BLaER1 (cell line): Measurements from ENCODE around the gene G2E3.
A peak's percentile ranks its signal among the peaks of the same experiment; 100 is the strongest.
"Not testable (repeated sequence)": the region's sequence is repeated elsewhere in the genome, so short reads cannot be mapped to it uniquely, and the experiment has no call there.

ENCODE experiments used
- H3K27ac ChIP-seq: shearing (Covaris generic); formaldehyde crosslinking; 2 replicates; pipeline ENCODE4 v1.8.1; 2022
- H3K27me3 ChIP-seq: shearing (Covaris generic); formaldehyde crosslinking; 2 replicates; pipeline ENCODE4 v1.8.1; 2022
- H3K36me3 ChIP-seq: shearing (Covaris generic); formaldehyde crosslinking; 2 replicates; pipeline ENCODE4 v1.8.1; 2022
- H3K4me1 ChIP-seq: shearing (Covaris generic); formaldehyde crosslinking; 2 replicates; pipeline ENCODE4 v1.8.1; 2022
- H3K4me2 ChIP-seq: shearing (Covaris generic); formaldehyde crosslinking; 2 replicates; pipeline ENCODE4 v1.8.1; 2022
- H3K4me3 ChIP-seq: shearing (Covaris generic); formaldehyde crosslinking; 2 replicates; pipeline ENCODE4 v1.8.1; 2022
- H3K9ac ChIP-seq: shearing (Covaris generic); formaldehyde crosslinking; 2 replicates; pipeline ENCODE4 v1.8.1; 2022
- H3K9me3 ChIP-seq: shearing (Covaris generic); formaldehyde crosslinking; 2 replicates; pipeline ENCODE4 v1.8.1; 2022
- H4K20me1 ChIP-seq: shearing (Covaris generic); formaldehyde crosslinking; 2 replicates; pipeline ENCODE4 v1.8.1; 2022
- Cebpa-rat ChIP-seq: shearing (Covaris generic); IDR thresholded peaks from 2 replicates; pipeline ENCODE4 v1.8.1; 2022

Gene G2E3

DNA sequence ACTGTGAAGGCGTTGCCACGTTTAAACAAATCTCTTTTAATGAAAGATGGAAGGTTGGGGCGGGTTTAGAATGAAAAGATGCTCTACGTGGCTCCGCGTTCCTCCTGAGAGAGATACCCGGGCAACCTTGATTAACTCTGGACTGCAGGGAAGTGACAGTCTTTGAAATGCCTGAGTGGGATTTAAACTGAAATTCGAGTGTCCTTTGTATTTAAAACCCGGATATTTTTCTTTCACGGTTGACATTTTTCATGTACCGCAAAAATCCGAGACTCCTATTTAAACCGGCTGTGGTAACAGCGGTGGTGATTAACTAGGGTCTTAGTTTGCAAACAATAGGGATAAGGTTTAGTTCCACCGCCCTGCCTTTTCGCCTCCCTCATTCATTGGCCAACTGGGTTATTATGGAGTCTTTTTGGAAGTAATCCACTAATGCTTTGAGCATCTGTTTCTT is 707 bp downstream of the G2E3 start:
- Histone ChIP-seq H3K27ac (peak overlapping the region; percentile 95), H3K36me3 (peaks cover 32% of the 10 kb centered on the region), H3K4me3 (peak overlapping the region; percentile 98), H3K9ac (peak overlapping the region; percentile 96), H3K4me1 (peaks cover 22% of the 10 kb centered on the region), H4K20me1 (peaks cover 48% of the 10 kb centered on the region), H3K4me2 (peak overlapping the region; percentile 93), H3K27me3 (no peaks in the 10 kb centered on the region), H3K9me3 (peaks cover 25% of the 10 kb centered on the region)
- TF ChIP-seq Cebpa-rat: no peak

- no peak for TF ChIP-seq Cebpa-rat
- Histone ChIP-seq H3K36me3 (peaks cover 33% of the 10 kb centered on the region), H3K9ac (peak overlapping the region; percentile 96), H3K4me3 (peak overlapping the region; percentile 98), H4K20me1 (peaks cover 54% of the 10 kb centered on the region), H3K4me1 (peaks cover 22% of the 10 kb centered on the region), H3K27ac (no peak overlapping the region), H3K4me2 (peak overlapping the region; percentile 93), H3K27me3 (no peaks in the 10 kb centered on the region), H3K9me3 (peaks cover 29% of the 10 kb centered on the region)
These were observed 1.6 kb downstream of the G2E3 start for GRCh38 chr14:30560581-30560980.

DNA sequence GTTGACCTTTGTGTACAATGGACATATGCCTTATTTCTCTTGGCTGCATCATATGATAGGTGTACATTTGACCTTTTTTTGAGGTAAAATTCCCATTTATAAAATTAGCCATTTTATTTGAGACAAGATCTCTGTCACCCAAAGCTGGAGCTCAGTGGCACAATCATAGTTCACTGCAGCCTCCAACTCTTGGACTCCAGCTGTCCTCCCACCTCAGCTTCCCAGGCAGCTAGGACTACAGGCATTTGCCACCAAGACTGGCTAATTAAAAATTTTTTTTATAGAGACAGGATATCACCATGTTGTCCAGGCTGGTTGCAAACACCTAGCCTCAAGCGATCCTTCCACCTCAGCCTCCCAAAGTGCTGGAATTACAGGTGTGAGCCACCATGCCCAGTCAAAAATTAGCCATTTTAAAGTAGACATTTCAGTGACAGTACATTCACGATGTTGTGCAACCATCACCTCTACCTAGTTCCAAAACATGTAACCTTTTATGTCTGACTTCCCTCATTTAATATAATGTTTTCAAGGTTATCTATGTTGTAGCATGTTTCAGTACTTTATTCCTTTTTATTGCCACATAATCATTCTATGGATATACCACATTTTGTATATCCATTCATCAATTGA is 5.4 kb downstream of the G2E3 start:
- no peak overlapping the region for H3K4me2 ChIP-seq

DNA sequence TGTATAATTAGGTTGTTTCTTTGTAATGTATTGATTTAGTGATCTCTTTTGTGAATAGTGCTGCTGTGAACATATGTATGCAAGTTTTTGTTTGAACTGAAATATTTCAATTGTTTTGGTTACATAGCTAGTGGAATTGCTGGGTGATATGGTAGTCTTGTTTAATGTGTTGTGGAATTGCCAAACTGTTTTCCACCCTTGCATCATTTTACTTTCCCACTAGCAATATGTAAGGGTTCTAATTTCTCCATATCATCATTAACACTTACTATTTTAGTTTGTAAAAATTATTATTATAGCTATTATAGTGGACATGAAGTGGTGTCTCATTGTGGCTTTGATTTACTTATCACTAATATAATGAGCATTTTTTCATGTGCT is 5.9 kb downstream of the G2E3 start:
- no peak overlapping the region for H3K4me3 ChIP-seq
- no peak overlapping the region for H3K27ac ChIP-seq
- TF ChIP-seq Cebpa-rat: no peak
- no peak overlapping the region for H3K9ac ChIP-seq
- no peak overlapping the region for H3K4me2 ChIP-seq
- H3K36me3 ChIP-seq: peaks cover 48% of the 10 kb centered on the region
- peaks cover 52% of the 10 kb centered on the region for H3K9me3 ChIP-seq
- peaks cover 84% of the 10 kb centered on the region for H4K20me1 ChIP-seq
- no peaks in the 10 kb centered on the region for H3K27me3 ChIP-seq
- peaks cover 17% of the 10 kb centered on the region for H3K4me1 ChIP-seq

More for the DNA sequence above, 5.4 kb downstream of the G2E3 start:
- TF ChIP-seq Cebpa-rat: no peak
- Histone ChIP-seq H3K36me3 (peaks cover 43% of the 10 kb centered on the region), H3K27ac (no peak overlapping the region), H4K20me1 (peaks cover 84% of the 10 kb centered on the region), H3K4me3 (no peak overlapping the region), H3K9ac (no peak overlapping the region), H3K9me3 (peaks cover 52% of the 10 kb centered on the region), H3K27me3 (no peaks in the 10 kb centered on the region), H3K4me1 (peaks cover 17% of the 10 kb centered on the region)

GRCh38 chr14:30569216-30569902 is 10.4 kb downstream of the G2E3 start:
- no peaks in the 10 kb centered on the region for H3K4me1 ChIP-seq

GRCh38 chr14:30569903-30570226 is 10.9 kb downstream of the G2E3 start:
- TF ChIP-seq Cebpa-rat: no peak
- Histone ChIP-seq H3K27ac (no peak overlapping the region), H4K20me1 (peaks cover 91% of the 10 kb centered on the region), H3K4me2 (no peak overlapping the region), H3K27me3 (no peaks in the 10 kb centered on the region), H3K9me3 (peaks cover 48% of the 10 kb centered on the region), H3K9ac (no peak overlapping the region), H3K4me1 (no peaks in the 10 kb centered on the region), H3K4me3 (no peak overlapping the region), H3K36me3 (peaks cover 45% of the 10 kb centered on the region)

More at GRCh38 chr14:30569216-30569902, 10.4 kb downstream of the G2E3 start:
- Histone ChIP-seq H4K20me1 (peaks cover 91% of the 10 kb centered on the region), H3K4me3 (no peak overlapping the region), H3K27me3 (no peaks in the 10 kb centered on the region), H3K9me3 (peaks cover 48% of the 10 kb centered on the region), H3K27ac (no peak overlapping the region), H3K36me3 (peaks cover 42% of the 10 kb centered on the region), H3K9ac (no peak overlapping the region), H3K4me2 (no peak overlapping the region)
- no peak for TF ChIP-seq Cebpa-rat

DNA sequence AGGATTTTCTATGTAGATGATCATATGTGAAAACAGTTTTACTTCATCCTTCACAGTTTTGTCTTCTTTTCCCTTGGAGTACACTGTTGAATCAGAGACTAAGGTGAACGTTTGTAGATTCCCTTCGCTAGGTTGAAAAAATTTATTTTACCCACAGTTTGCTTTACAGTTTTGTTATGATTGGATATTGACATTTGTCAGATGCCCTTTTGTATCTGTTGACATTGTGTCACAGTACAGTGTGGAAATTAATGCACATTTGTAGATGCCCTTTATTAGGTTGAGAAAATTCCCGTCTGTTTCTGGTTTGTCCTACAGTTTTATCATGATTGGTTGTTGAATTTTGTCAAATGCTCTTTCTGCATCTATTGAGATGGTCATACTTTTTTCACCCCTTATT is 13.3 kb downstream of the G2E3 start:
- Histone ChIP-seq H3K4me2 (no peak overlapping the region), H3K27me3 (no peaks in the 10 kb centered on the region), H3K4me3 (no peak overlapping the region), H3K9me3 (peaks cover 50% of the 10 kb centered on the region), H3K4me1 (no peaks in the 10 kb centered on the region), H4K20me1 (peaks cover 93% of the 10 kb centered on the region), H3K9ac (no peak overlapping the region), H3K27ac (no peak overlapping the region), H3K36me3 (peaks cover 50% of the 10 kb centered on the region)
- no peak for TF ChIP-seq Cebpa-rat

DNA sequence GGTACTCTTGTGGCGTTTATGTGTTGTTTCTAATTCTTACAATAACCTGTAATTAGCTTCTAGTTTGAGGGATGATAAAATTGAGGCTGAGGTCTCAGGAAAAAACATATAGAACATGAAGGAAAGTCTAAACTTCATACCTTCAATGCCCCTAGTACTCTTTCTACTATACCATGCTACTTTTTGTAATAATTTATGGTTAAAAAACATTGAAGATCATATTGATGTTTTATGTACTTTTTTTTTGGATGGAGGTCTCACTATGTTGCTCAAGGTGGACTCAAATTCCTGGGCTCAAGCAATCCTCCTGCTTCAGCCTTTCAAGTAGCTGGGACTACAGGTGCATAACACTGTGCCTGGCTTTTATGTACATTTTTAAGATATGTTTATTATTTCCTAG is 13.8 kb downstream of the G2E3 start:
- Histone ChIP-seq H3K4me3 (no peak overlapping the region), H3K4me2 (no peak overlapping the region), H3K36me3 (peaks cover 53% of the 10 kb centered on the region), H3K9ac (no peak overlapping the region), H4K20me1 (peaks cover 93% of the 10 kb centered on the region), H3K9me3 (peaks cover 46% of the 10 kb centered on the region), H3K27ac (no peak overlapping the region), H3K4me1 (no peaks in the 10 kb centered on the region), H3K27me3 (no peaks in the 10 kb centered on the region)
- TF ChIP-seq Cebpa-rat: no peak

DNA sequence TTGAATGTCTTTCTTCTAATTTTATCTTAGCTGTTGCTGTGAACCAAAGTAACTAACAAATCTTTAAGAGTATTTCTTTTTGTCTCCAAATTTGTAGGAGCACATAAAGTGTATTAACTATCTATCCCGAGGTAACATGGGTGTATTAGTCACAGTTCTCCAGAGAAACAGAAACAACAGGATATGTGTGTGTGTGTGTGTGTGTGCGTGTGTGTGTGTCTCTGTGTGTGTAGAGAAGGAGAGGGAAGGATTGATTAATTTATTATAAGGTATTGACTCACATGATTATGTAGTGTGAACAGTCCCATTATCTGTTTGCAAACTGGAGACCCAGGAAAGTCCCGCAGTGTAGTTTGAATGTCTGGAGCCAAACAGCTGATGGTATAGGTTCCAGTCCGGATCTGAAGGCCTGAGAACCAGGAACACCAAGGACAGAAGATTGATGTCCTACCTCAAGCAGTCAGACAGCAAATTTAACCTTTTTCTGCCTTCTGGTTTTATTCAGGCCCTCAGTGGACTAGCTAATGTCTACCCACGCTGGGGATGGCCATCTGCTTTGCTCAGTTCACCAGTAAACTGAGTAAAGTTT is 14.4 kb downstream of the G2E3 start:
- Histone ChIP-seq H3K4me3 (no peak overlapping the region), H3K9me3 (peaks cover 43% of the 10 kb centered on the region), H3K36me3 (peaks cover 53% of the 10 kb centered on the region), H3K9ac (no peak overlapping the region), H3K4me1 (no peaks in the 10 kb centered on the region), H3K4me2 (no peak overlapping the region), H3K27me3 (no peaks in the 10 kb centered on the region), H3K27ac (no peak overlapping the region), H4K20me1 (peaks cover 96% of the 10 kb centered on the region)
- no peak for TF ChIP-seq Cebpa-rat

DNA sequence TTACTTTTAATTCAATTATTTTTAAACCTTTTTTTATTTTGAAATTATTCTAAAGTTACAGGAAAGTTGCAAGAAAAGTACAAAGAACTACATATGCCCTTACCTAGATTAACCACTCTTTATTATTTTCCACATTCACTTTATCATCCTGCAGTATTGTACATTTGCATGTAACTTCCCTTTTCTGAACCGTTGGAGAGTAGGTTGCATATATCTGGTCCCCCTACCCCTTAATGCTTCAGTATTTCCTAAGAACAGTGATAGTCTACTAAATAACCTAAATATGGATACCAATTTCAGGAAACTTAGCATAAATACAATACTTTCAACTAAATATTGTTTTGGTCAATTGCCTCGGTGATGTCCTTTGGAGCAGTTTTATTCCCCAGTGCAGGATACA is 15.0 kb downstream of the G2E3 start:
- no peak for TF ChIP-seq Cebpa-rat
- Histone ChIP-seq H3K27ac (no peak overlapping the region), H3K9ac (no peak overlapping the region), H3K9me3 (peaks cover 43% of the 10 kb centered on the region), H4K20me1 (peaks cover 99% of the 10 kb centered on the region), H3K4me2 (no peak overlapping the region), H3K4me3 (no peak overlapping the region), H3K4me1 (no peaks in the 10 kb centered on the region), H3K27me3 (no peaks in the 10 kb centered on the region), H3K36me3 (peaks cover 53% of the 10 kb centered on the region)

- not testable (repeated sequence) for H3K4me1 ChIP-seq, H3K4me3 ChIP-seq, H3K27ac ChIP-seq, H3K4me2 ChIP-seq, H3K9ac ChIP-seq, H3K27me3 ChIP-seq
- peaks cover 97% of the 10 kb centered on the region for H4K20me1 ChIP-seq
- peaks cover 46% of the 10 kb centered on the region for H3K36me3 ChIP-seq
- H3K9me3 ChIP-seq: peaks cover 43% of the 10 kb centered on the region
These were observed 15.8 kb downstream of the G2E3 start for GRCh38 chr14:30574777-30575176.

- peaks cover 49% of the 10 kb centered on the region for H3K36me3 ChIP-seq
- H3K27ac ChIP-seq, H3K4me1 ChIP-seq, H3K27me3 ChIP-seq, H3K9ac ChIP-seq, H3K4me3 ChIP-seq, H3K4me2 ChIP-seq: not testable (repeated sequence)
- peaks cover 55% of the 10 kb centered on the region for H3K9me3 ChIP-seq
- H4K20me1 ChIP-seq: peaks cover 93% of the 10 kb centered on the region
These were observed 17.4 kb downstream of the G2E3 start for GRCh38 chr14:30576333-30576732.
